ENCODE results near the gene C4BPA.

- no peak for TF ChIP-seq CTCF (conservative IDR thresholded peaks at IDR 0.05; ENCODE audit: low read depth, low read length)
- no peak for TF ChIP-seq POLR2A (IDR thresholded peaks at IDR 0.05; ENCODE audit: low read depth, low read length)
These were observed 26.4 kb downstream of the C4BPA start for GRCh38 chr1:207130252-207131036.

Data from IMR-90 (cell line).